NCI-H82 (cell line): ENCODE data around the gene SHROOM3.
A peak's percentile ranks its signal among the peaks of the same experiment; 100 is the strongest.

Experiments used
- DNase-seq: peaks from one replicate; lab custom pipeline; 2025; lab: John Stamatoyannopoulos, UW

SHROOM3 gene

DNA sequence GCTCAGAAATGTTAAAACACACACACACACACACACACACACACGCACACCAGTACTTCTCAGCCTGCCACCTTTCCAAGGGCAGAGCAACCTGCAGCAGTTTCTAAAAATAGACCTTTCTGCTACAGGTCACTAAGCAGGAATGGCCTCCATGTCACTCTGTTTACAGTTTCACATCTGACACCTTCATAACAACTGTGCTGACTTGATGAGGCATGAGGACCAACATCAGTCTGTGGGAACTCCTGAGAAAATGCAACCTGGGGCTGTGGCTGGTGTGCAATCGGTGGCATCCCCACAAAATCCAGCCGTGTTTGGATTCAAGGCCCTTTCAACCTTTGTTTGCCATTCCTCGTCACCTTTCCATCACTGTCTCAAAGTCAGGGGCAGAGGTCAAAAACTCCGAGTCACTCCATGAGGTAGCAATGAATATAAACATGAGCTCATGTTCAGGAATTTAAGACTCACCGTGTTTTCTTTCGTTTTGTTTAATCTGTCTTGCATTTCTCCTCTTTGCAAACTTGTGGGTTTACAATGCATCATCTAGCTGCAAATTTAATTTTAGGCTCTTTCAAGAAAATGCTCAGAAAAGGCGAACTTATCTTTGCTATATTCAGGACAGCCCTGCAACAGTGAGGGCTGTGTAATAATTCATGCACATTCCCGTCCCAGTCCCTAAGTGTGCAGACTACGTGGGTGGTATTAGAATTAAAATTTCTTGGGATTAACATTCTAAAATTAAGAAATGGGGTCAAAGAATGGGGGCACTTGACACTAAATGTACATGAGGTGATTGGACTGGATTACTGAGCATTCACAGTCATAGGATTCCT lies 135.3 kb downstream of the SHROOM3 start:
- DNase-seq = no peak

DNA sequence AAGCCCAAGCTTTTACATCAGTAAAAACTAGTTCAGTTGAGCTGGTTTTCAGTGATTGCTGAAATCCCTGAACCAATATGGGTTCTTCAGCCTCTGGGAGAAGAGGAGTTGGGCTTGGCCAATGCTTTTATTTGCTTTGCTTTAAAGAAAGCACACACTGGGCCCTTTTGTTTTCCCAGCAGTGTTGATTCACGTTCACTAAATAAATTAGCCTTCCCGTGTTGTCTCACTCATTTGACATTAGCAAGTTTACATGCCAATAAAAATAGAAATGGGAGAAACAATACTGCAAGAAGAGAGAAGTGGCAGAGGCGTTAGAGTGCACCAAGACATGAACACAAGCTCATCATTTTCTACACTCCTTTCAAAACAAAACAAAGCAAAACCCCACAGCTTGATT lies 136.2 kb downstream of the SHROOM3 start:
- DNase-seq = no peak

DNA sequence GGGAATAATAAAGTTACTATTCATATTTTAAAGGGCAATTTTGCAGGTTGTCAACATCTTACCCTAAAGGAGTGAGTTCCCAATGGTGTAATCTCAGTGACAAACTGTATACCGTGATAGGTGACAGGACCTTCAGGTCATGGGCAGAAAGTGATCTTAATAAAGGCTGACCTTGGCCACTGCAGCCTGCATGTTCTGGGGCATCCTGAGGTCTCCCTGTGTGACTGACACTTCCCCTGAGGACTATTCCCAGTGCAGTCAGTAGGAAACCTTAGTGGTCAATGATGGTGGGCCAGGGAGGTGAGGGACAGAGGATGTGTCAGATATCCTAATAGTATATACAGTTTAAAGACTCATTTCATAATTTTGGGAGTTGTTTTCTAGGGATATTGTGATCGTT lies 137.2 kb downstream of the SHROOM3 start:
- no peak for DNase-seq

DNA sequence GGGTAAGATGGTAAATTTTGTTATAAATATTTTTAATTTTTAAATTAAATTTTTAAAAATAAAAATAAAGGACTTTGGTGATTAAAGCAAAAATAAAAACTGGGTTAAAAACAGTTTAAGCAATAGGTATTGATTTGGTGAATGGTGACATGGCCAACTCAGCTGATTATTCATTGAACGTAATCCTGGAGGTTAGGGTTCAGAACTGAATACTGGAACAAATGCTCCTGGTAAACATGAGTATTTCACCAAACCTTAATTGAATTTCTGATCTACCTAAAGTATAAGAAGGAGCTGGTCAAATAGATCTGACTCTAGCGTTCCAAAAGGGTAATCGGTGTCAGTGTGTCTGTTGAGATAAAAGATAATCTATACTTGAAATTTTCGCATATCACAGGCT lies 141.8 kb downstream of the SHROOM3 start:
- no peak for DNase-seq

DNA sequence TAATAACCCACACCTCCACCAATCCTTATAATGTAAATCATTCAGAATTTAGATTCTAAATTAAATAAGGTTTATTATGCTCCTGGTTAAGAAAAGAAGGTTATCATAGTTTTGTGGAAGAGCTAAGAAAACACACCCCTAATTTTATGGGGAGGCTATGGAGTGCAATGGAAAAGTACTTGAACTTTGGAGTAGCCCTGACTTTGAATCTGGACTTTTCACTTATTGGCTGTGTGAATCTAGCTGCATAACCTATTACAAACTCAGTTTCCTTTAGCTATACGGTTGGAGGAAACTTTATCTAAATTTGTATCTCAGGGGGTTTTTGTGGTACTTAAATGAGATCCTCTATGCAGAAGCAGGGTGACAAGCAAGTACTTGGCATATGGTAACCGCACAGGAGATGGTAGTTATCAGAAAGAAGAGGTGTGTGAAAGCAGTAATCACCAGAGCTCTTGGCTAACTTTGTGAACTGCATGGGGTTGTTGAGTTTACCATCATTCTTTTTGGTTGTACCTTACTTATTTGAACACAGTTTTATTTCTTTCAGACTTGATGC lies 143.1 kb downstream of the SHROOM3 start:
- no peak for DNase-seq

DNA sequence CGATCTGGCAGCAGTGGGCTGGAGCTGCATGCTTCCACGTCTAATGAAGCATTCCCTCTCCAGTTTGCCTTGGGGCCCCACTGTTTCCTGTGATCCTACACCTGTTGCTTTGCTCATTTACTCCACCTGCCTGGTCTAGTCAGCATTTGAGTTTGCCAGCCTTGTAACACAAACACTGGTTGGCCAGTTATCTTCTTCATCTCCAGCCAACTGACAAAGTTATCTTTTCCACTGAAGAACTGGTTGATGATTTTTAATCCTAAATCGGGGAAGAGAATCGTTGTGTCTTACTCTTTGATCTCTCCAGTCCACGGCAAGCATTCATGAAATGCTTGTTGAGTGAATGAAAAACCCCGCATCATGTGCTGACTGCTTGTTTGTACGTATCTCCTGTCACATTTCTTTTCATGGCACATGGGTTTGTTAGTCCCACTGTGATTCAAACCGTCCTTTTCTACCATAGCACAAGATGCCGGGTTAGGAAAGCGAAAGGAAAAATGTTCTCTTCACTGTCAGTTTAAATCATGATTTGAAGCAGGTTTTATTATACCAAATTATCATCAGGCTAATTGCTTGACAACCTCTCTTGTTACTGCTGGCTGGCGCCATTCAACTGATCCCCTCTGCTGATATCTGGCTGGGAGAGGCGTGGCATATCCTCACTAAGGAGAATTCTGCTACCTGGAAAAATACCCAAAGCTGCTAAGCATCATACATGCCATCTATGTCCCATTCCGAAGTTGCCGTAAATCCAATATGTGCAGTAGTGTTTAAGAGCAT lies 144.8 kb downstream of the SHROOM3 start:
- peak; percentile 3 for DNase-seq

DNA sequence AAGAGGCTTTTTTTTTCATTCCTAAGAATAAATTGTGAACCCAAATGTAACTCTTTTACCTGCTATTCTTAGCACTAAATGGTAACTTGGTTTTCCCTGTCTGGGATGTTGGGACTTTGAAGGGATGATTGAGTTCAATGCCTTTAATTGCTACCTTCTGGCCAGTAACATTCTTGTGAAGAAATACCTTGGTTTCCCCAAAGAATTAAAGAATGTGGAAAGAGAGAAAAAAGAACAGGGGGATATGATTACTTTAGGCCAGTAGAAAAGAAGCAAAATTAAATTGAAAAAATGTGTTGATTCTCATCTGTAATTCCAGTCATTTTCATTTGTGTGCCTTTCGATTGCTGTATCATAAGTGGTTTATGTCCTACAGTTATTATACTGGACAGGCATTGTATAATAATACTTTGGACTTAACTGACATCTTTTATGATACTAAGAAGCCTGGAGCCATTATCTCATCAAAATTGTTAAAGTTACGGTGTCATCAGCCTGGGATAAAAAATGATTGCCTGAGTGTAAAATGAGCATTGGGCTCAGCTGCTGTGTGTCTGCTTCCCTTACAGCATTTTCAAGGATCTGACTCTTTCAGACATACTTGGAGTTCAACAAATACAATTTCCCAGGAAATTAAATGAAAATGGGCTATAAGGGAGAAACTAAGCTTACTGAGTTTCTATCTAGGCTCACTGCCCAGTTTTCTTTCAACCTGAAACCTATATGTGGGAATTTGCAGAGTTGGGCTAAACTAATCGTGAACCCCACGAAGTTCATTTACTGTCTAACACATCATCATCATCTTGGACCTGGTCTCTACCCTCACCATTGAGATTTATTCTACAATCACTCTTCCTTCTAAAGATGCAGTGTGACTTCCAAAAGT lies 146.3 kb downstream of the SHROOM3 start:
- no peak for DNase-seq

DNA sequence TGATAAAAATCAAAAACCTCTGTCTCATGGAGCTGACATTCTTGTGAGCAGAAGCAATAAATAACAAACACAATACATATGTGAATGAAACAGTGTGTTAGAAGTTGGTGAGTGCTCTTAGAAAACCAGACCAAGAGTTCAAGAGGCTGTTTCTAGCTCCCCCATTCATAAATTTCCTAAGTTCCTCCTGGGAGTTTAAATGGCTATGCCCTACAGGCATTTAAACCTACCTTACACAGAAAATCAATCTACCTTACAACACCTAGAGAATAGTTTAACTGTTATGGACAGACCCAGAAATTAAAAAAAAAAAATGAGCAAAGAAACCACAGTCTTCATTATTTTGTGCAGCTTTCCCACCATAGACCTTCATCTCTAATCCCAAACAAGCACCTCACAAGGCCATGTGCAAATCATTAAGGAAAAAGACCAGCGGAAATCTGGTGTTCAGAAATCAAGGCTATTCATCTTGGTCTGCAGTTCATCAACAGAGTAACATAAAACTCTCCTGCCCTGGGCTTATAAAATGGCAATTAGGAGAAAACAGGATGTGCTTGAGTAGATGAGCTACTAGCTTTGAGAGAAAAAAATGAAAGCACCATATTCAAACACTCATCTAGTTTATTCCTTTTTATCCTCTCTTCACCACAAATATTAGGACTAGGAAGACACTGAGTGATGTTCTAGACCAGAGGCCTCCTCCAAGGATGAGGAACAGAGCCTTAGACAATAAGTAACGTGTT lies 147.2 kb downstream of the SHROOM3 start:
- DNase-seq = no peak

DNA sequence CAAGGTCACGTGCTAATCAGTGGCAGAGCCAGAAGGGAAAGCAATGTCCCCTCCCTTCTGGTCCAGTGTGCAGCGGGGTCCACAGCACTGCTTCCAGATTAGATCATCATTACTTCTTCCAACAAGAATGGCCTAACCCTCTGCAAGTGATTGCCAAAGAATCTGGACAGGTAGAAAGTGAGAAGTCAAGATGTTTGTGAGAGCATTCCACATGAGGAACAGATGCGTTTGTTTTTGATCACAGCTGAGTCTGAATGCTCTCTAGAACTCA lies 147.7 kb downstream of the SHROOM3 start:
- DNase-seq = no peak

DNA sequence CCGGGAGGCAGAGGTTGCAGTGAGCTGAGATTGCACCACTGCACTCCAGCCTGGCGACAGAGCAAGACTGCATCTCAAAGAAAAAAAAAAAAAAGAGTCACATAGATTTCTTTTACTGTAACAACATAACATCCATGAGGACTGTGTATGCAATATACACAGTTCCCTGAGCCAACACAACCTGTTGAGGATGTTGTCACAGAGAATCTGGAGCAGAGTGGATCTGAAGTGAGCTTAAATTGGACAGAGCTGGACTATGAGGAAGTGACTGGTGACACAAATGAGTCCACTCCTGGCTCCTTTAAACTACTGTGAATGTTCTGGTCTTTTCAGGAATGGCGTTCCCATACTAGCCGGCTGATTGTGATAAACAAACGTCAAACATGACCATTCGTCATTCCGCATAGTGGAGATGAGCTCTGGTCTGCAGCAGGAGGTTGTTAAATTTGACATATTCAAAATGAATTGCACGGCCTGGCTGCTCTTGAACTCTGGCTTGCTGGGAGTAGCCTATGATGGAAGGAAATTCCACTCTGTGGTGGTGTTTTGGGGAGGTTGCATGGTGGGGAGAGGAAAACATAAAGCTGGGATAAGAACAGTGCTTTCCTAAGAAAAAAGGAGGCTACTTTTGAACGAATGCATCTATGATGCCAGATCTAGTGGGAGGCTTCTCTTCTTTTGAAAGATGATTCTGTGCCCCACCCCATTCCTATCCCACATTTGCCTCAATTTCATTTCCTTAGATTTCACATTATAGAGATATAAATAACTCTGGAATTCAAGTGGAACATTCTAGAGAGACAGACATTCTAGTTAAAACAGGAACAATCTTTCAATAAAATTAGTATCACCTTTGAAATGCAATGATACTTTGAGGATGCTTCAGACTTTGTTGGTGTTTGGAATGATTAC lies 149.5 kb downstream of the SHROOM3 start:
- no peak for DNase-seq

DNA sequence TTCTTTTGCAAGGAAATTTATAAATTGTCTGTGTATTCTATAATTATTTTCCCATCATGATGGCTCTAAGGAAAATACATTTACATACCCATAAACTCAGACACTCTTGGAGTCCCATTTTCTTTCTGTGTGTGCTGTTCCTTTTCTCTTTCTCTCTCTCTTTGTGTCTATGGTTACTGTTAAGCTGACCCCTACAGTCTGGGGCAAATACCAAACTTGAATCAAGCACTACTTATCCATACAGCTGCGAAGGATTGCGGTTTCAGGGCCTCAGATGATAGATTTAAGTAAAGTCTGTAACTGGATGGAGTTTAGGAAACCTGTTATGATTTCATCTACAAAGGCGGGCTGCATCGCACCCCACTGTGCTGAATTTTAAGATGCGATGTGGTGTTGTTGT lies 150.2 kb downstream of the SHROOM3 start:
- DNase-seq = no peak

DNA sequence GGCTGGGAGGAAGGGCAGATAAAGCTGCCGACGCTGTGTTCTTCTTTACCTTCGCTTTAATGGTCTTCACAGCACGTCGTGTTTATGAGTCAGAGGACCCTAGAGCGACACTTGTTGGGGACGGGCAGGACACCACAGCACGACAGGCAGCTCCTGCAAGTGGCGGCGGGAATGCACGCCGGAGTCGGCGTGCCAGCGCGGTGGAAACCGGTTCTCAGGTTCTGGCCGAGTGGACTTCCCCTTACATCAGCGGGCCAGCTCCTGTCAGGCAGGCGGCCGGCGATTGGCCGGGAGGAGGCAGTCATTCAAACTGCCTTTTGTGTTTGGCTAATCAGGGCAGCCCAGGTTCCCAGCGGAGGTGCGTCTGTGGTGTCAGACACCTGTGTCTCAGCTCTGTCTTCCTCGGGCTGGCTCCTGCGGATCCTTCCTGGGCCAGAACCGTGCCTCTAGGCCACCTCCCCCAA lies 150.9 kb downstream of the SHROOM3 start:
- peak; percentile 45 for DNase-seq

DNA sequence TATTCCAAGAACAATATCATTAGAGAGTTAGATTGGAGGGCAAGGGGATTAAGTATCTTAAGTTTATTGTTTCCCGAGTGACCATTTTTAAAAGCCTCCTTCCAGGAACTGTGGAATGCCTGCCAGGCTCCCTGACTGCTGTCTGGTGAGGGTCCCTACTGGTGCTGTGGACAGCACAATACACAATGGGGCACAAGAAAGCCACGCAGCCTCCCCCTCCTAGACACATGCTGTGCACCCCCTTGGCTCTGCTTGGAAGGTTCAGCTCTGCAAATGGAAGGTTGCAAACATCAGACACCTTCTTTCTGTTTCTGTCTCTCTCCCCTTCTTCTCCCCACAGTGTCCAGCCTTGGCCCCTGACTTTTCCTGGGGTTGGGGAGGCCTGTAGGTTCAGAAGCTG lies 153.2 kb downstream of the SHROOM3 start:
- DNase-seq = no peak

DNA sequence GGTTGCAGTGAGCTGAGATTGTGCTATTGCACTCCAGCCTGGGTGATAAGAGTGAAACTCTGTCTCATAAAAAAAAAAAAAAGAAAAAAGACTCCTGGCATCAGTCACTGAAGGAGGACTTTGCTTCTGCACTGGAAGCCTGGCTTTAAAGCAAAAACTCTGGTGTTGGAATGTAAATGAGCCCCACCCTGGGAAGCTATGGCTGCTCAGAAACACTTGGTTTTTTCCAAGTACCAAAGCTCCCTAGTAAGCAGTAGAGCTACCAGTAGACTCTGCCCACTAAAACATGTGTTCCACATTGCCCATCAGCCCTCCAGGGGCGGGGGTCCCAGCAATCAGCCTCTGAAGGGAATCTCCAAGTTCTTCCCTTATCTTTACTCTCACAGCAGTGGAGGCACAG lies 154.4 kb downstream of the SHROOM3 start:
- no peak for DNase-seq

DNA sequence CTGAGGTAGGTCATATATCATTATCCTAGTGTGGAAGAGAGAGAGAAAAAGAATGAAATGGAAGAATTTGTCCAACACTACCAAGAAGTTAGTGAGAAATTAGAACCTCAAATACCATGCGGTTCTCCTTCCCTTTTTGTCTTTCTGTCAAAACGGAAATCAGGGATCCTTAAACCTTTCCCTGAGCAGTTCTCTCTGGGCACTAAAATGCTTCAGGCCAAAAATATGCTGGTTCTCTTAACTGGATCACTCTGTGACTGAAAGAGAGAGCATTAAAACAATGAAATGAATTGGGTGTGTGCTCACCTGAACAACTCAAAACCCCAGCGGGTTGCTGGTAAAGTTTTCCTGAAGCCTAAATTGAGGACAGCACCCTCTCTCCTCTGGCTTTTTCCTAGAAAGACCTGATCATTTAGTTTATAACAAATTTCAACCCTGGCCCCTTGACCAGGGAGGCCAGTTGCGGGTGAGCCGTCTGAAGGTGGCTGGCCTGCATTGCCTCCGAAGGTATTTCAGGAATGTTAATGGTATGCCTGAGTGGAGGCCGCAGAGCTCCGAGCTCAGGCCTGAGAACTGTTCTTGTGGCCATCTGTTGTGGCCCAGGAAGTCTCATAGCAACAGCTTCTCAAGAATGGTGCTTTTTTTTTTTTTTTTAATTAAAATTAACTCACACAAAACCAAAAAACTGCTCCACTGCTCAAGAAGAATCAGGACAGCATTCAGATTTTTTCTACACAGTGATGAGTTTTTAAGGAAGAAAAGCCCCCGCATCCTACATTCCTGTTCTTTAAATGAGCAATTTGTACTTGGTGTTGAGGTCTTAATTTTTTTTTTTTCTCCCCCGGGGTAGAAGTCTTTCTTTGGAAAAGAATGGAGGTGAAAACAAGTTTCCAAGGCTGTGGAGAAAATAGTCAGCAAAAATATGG lies 155.1 kb downstream of the SHROOM3 start:
- no peak for DNase-seq

DNA sequence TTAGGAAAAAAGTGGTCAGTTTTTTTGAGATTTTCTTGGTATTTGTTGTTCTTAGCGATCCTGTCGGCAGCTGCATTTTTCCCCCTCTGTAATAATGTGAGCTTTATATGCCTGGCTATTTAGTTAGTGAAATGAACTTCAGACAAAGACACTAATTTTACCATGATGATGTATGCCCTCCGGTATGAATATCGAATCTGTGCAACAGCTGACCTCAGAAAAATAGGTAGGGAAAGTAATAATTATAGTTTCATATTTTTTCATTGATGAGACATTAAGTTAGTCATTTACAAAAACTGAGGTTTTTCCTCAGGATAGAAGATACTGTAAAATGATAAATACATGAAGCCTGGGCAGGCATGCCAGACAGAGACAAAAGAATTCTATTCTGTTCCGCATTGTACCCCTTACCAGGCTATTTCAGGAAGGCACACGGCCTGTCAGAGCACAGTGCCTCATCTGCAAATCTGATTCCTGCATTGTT lies 155.8 kb downstream of the SHROOM3 start:
- no peak for DNase-seq

DNA sequence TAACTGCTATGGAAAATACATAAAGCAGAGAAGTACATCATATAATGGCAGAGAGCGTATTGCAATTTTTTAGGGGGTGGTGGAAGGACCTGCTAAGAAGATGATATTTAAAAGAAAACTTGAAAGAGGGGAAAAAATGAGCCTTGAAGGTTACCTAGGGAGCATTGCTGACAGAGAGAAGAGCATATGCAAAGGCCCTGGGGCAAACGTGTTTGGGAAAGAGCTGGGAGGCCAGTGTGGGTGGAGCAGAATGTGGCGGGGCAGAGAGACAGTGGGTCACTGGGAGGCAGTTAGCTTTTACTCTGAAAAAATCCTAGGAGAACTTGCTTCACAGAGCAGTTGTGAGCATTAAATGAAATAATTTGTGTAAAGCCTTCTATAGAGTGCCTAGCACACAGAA lies 157.0 kb downstream of the SHROOM3 start:
- no peak for DNase-seq

DNA sequence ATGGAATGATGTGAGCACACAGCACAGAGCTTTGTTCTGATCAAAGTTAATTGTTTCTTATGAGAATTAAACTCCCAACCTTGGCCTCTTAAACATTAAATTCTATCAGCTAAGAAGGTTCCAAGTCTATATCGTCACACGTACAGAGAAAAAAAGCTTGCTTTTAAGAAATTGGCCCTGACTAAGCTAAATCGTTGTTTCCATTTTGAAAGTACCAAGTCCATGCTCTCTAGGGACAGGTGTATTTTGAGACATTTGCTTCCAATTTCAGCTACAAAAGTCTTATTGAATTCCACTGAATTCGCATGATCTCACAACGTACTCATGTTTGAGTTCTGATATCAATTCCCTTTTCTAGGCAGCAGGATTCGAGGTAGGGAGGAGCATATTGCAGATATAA lies 157.4 kb downstream of the SHROOM3 start:
- DNase-seq = no peak

DNA sequence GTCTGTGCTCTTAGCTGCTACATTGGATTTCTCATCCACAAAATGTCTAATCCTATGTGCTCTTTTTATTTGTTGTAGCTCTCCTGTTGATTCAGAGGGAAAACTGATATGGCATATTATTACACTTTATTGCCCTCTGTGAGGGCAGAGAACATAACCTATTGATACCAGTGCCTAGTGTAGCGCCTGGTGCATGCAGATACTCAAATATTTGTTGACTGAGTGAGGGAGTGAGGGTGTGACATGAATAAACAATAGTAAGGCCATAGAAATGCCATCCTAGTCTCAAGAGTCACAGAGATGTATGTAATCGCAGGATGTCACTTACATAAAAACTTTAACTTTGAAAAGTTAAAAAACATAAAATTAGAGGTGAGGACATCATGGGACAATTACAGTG lies 159.1 kb downstream of the SHROOM3 start:
- no peak for DNase-seq
